ENCODE data around the gene ITGBL1. TPM values are rescaled to one million over a fixed set of nuclear protein-coding genes. Genes with fewer than 3 reads are reported as not detected.

The ITGBL1 gene
- total and polyA plus RNA-seq, 2 donors = 8.5 to 21.2 TPM

Other genes with a start within 250 kb of the ITGBL1 start
- 5.6 TPM for gene NALCN, start 36.2 kb upstream of the ITGBL1 start, total RNA-seq
- gene NALCN, start 36.2 kb upstream of the ITGBL1 start, polyA plus RNA-seq = 3.3 TPM